PC-3 (cell line): Measurements from ENCODE around the gene STK38L. TPM values are rescaled to one million over a fixed set of nuclear protein-coding genes. Genes with fewer than 3 reads are reported as not detected.

Experiments used
- ATAC-seq: fragments of 200-7000 bp; cut with Tn5 transposase; 2 replicates; pipeline ENCODE4 v1.9.1; 2020; ENCODE audit warnings: mild to moderate bottlenecking, moderate library complexity
- BruUV-seq: library from RNA; stranded (reverse); fragments of 400-500 nt; replicated peaks from 2 replicates; lab custom pipeline; 2021; lab: Mats Ljungman, UMichigan
- CTCF ChIA-PET: fragments of 300-600 bp; sonication (Branson Sonifier 250); formaldehyde crosslinking; loops from one replicate; lab custom pipeline; 2022; ENCODE audit warnings: antibody characterized with exemption; lab: Charles Lee
- POLR2A ChIA-PET: fragments of 300-600 bp; sonication (Branson Sonifier 250); formaldehyde crosslinking; loops from one replicate; lab custom pipeline; 2022; ENCODE audit warnings: antibody characterized with exemption; ENCODE audit not compliant: unreplicated experiment; lab: Charles Lee
- DNase-seq: peaks from one replicate; pipeline ENCODE4 v3.0.0-alpha.2; 2015
- H2AFZ ChIP-seq: fragments of 300-600 bp; sonication (generic); 2 replicates; pipeline ENCODE4 v1.6.0; 2016; ENCODE audit warnings: antibody characterized with exemption, low read length
- H3F3A ChIP-seq: fragments of 300-600 bp; sonication (generic); one replicate; pipeline ENCODE4 v1.6.0; 2017; ENCODE audit warnings: antibody characterized with exemption, low read length, control low read depth, mild to moderate bottlenecking; ENCODE audit not compliant: unreplicated experiment
- H3K27ac ChIP-seq: fragments of 300-600 bp; sonication (generic); 2 replicates; pipeline ENCODE4 v1.5.1; 2016; ENCODE audit warnings: mild to moderate bottlenecking, low read length
- H3K27me3 ChIP-seq: fragments of 300-600 bp; sonication (generic); 2 replicates; pipeline ENCODE4 v1.6.1; 2016; ENCODE audit warnings: low read length, mixed read lengths
- H3K36me3 ChIP-seq: fragments of 300-600 bp; sonication (generic); 2 replicates; pipeline ENCODE4 v1.6.1; 2016; ENCODE audit warnings: low read depth, mixed run types, low read length, mixed read lengths
- H3K4me1 ChIP-seq: fragments of 300-600 bp; sonication (generic); 2 replicates; pipeline ENCODE4 v1.5.1; 2016; ENCODE audit warnings: low read length; ENCODE audit not compliant: insufficient read depth
- H3K4me2 ChIP-seq: fragments of 300-600 bp; sonication (generic); 2 replicates; pipeline ENCODE4 v1.6.0; 2016; ENCODE audit warnings: low read length
- H3K4me3 ChIP-seq: fragments of 300-600 bp; sonication (generic); 2 replicates; pipeline ENCODE4 v1.5.1; 2016; ENCODE audit warnings: mild to moderate bottlenecking, low read length, mixed read lengths
- H3K79me2 ChIP-seq: fragments of 300-600 bp; sonication (generic); 2 replicates; pipeline ENCODE4 v1.6.1; 2017; ENCODE audit warnings: low read length, mixed read lengths
- H3K9ac ChIP-seq: fragments of 300-600 bp; sonication (generic); 2 replicates; pipeline ENCODE4 v1.6.0; 2016; ENCODE audit warnings: mild to moderate bottlenecking, low read length
- H3K9me2 ChIP-seq: fragments of 300-600 bp; sonication (generic); replicated peaks from 2 replicates; pipeline ENCODE4 v1.6.1; 2016; ENCODE audit warnings: mixed run types, low read length, mixed read lengths
- H3K9me3 ChIP-seq: fragments of 300-600 bp; sonication (generic); 2 replicates; pipeline ENCODE4 v1.6.1; 2016; ENCODE audit warnings: low read length, mixed read lengths
- H4K20me1 ChIP-seq: fragments of 300-600 bp; sonication (generic); 2 replicates; pipeline ENCODE4 v1.6.1; 2016; ENCODE audit warnings: low read length, mixed read lengths
- EZH2 ChIP-seq: fragments of 300-600 bp; sonication (generic); IDR thresholded peaks from one replicate; pipeline ENCODE4 v1.6.1; 2017; ENCODE audit warnings: antibody characterized with exemption, mild to moderate bottlenecking, low read length; ENCODE audit not compliant: unreplicated experiment
- EZH2phosphoT487 ChIP-seq: fragments of 300-600 bp; sonication (generic); IDR thresholded peaks from 2 replicates; pipeline ENCODE4 v1.6.1; 2018; ENCODE audit warnings: mild to moderate bottlenecking, antibody characterized with exemption, low read length, borderline replicate concordance
- intact Hi-C: fragments of 100-400 bp; cut with micrococcal nuclease; formaldehyde crosslinking; loops from 2 replicates; pipeline ENCODE4 v1.9.0; 2023
- total RNA-seq: library from RNA; depleted of rRNA; stranded (reverse); fragments of >200 nt; gene quantifications from 2 replicates; pipeline ENCODE4 v1.2.3, GENCODE V29; 2014
- TF ChIP-seq, protein P1 (sequence below): fragments of 300-600 bp; sonication (generic); conservative IDR thresholded peaks from 2 replicates; pipeline ENCODE4 v1.5.1; 2017; ENCODE audit warnings: antibody characterized with exemption, low read depth, mild to moderate bottlenecking, low read length

Gene STK38L
- total RNA-seq, 1 experiment from 2014 or later, result 32.3 TPM

DNA sequence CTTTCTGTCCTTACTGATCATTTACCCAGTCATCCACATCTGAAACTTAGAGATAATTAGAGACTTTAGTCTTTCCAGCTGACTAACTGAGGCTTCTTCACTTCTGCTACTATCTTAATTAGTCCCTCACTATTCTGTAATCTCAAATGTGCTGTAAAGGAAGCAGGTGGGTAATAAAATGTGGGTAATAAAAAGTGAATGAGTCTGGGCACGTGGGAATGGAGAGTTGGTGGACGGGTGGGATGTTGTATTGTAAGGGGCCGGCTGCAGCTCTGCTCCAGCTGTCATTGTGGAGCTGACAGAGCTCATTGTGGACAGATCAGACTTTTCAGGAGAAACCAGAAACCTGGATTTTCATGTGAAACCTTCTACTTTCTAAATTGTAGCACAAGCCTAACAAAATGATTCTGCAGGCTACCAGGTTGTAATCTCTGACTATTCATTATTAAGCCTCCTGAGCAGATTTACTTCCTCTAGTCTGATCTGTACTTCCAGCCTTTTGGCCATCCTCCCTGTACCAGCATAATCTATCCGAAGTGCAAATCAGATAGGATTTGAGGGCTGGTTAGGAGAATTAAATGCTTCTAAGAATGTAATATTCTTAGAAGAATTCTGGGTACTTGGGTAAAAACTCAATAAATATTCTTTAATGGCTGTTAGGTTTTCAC lies 46.5 kb downstream of the STK38L start:
- Histone ChIP-seq H3K27ac (no peak overlapping the region), H3K4me3 (no peak overlapping the region), H3K4me1 (0 out of 2 replicates have a peak, but pooled peaks cover 2% of the 10 kb centered on the region), H4K20me1 (no peaks in the 10 kb centered on the region), H3K27me3 (no peaks in the 10 kb centered on the region), H3K9ac (no peak overlapping the region), H3K4me2 (no peak overlapping the region), H3K36me3 (no peaks in the 10 kb centered on the region), H3K9me2 (no peaks in the 10 kb centered on the region), H3K79me2 (no peaks in the 10 kb centered on the region), H3K9me3 (no peaks in the 10 kb centered on the region), H3F3A (no peaks in the 10 kb centered on the region), H2AFZ (no peak overlapping the region)
- POLR2A ChIA-PET, result no interaction called here
- ATAC-seq (no peak), DNase-seq (no peak)
- intact Hi-C loops, result no loop called here
- BruUV-seq, result no TSS peak
- CTCF ChIA-PET, result no interaction called here
- TF ChIP-seq, protein P1, sequence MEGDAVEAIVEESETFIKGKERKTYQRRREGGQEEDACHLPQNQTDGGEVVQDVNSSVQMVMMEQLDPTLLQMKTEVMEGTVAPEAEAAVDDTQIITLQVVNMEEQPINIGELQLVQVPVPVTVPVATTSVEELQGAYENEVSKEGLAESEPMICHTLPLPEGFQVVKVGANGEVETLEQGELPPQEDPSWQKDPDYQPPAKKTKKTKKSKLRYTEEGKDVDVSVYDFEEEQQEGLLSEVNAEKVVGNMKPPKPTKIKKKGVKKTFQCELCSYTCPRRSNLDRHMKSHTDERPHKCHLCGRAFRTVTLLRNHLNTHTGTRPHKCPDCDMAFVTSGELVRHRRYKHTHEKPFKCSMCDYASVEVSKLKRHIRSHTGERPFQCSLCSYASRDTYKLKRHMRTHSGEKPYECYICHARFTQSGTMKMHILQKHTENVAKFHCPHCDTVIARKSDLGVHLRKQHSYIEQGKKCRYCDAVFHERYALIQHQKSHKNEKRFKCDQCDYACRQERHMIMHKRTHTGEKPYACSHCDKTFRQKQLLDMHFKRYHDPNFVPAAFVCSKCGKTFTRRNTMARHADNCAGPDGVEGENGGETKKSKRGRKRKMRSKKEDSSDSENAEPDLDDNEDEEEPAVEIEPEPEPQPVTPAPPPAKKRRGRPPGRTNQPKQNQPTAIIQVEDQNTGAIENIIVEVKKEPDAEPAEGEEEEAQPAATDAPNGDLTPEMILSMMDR, result no peak
- TF ChIP-seq EZH2, result no peak
- TF ChIP-seq EZH2phosphoT487, result no peak

GRCh38 chr12:27291862-27292261 lies 47.8 kb downstream of the STK38L start:
- Histone ChIP-seq H3K36me3 (no peaks in the 10 kb centered on the region), H2AFZ (no peak overlapping the region), H3K4me3 (no peak overlapping the region), H3K9me3 (no peaks in the 10 kb centered on the region), H3K27me3 (no peaks in the 10 kb centered on the region), H3K27ac (no peak overlapping the region), H3K79me2 (no peaks in the 10 kb centered on the region), H3F3A (no peaks in the 10 kb centered on the region), H3K9ac (no peak overlapping the region), H3K9me2 (no peaks in the 10 kb centered on the region), H4K20me1 (no peaks in the 10 kb centered on the region), H3K4me1 (no peaks in the 10 kb centered on the region), H3K4me2 (no peak overlapping the region)
- DNase-seq (no peak), ATAC-seq (no peak)
- BruUV-seq, result no TSS peak
- CTCF ChIA-PET, result interaction anchor here (0.7 kb wide), 1 partner anchor 276 kb away, joined by 3 read pairs; no protein-coding TSS in a partner anchor
- TF ChIP-seq EZH2phosphoT487, result no peak
- TF ChIP-seq EZH2, result no peak
- TF ChIP-seq, protein P1, result no peak
- POLR2A ChIA-PET, result no interaction called here
- intact Hi-C loops, result no loop called here

- DNase-seq (no peak), ATAC-seq (no peak)
- Histone ChIP-seq H3K27me3 (no peaks in the 10 kb centered on the region), H3K9ac (no peak overlapping the region), H4K20me1 (no peaks in the 10 kb centered on the region), H3K79me2 (no peaks in the 10 kb centered on the region), H3K27ac (no peak overlapping the region), H3F3A (no peaks in the 10 kb centered on the region), H3K9me3 (no peaks in the 10 kb centered on the region), H3K4me2 (no peak overlapping the region), H3K36me3 (peaks cover 2% of the 10 kb centered on the region; the same call in 1 of the 2 replicates), H3K9me2 (no peaks in the 10 kb centered on the region), H3K4me1 (no peaks in the 10 kb centered on the region), H3K4me3 (no peak overlapping the region), H2AFZ (no peak overlapping the region)
- ChIA-PET POLR2A (no interaction called here), CTCF (interaction anchor here (0.7 kb wide), 1 partner anchor 277 kb away, joined by 3 read pairs; no protein-coding TSS in a partner anchor)
- BruUV-seq, result no TSS peak
- intact Hi-C loops, result no loop called here
- TF ChIP-seq EZH2phosphoT487 (no peak), EZH2 (no peak)
- TF ChIP-seq, protein P1, result no peak
Measured at GRCh38 chr12:27292718-27293117, 48.6 kb downstream of the STK38L start.
